ENCODE data around the gene SFMBT1. TPM values are rescaled to one million over a fixed set of nuclear protein-coding genes. Genes with fewer than 3 reads are reported as not detected.

Gene SFMBT1
- total and polyA plus RNA-seq, 2 donors from 2014 or later: 3.4 to 16.0 TPM

DNA sequence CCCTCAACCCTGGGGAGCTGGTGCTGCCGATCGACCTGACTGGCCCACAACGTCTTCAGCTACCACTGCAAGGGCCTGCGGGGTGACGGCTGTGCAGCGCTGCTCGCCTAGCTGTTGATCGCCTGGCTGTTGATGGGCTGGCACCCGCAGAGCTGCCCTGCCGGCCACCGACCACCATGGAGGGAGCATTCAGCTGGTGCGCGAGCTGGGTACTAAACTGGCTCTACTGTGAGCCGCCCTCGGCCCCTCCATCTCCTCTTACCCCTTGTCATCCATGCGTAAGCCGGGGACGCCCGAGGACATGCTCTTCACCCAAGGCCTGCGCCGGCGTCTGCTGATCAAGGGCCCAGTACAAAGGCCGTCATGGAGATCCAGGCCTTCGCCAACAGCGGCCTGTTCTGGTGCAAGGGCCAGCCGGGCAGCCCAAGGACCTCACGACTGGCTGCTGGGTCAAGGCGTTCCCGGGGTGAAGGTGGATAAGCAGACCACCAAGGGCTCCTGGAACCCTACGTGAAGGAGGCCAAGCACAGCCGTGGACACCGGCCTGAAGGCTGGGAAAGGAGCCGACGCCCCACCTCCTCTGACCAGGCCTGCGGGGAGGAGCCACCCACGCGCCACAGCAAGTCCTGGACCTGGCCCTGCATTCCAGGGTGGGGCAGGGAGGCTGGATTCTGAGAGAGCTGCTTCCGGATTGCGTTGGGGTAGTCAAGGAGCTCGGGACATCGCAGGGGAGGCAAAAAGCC lies 46.9 kb downstream of the SFMBT1 start:
- no peak for FAIRE-seq
- intact Hi-C loops (cut with DNase I): no loop called here
- no peaks in the 10 kb centered on the region for H3K36me3 ChIP-seq (ENCODE audit: control insufficient read depth in 2 of 3, insufficient read depth in 3 of 3, low read length in 3 of 3)
- no peak for DNase-seq
- no peaks in the 10 kb centered on the region for H3K27me3 ChIP-seq (ENCODE audit: control insufficient read depth, insufficient read depth, low read length)
- no peaks in the 10 kb centered on the region for H3K9me3 ChIP-seq (ENCODE audit: control insufficient read depth in 2 of 3, insufficient read depth in 1 of 3, low read length in 3 of 3)
- no peak overlapping the region for H3K4me3 ChIP-seq (ENCODE audit: low read length in 3 of 3)
- TF ChIP-seq, protein P1, sequence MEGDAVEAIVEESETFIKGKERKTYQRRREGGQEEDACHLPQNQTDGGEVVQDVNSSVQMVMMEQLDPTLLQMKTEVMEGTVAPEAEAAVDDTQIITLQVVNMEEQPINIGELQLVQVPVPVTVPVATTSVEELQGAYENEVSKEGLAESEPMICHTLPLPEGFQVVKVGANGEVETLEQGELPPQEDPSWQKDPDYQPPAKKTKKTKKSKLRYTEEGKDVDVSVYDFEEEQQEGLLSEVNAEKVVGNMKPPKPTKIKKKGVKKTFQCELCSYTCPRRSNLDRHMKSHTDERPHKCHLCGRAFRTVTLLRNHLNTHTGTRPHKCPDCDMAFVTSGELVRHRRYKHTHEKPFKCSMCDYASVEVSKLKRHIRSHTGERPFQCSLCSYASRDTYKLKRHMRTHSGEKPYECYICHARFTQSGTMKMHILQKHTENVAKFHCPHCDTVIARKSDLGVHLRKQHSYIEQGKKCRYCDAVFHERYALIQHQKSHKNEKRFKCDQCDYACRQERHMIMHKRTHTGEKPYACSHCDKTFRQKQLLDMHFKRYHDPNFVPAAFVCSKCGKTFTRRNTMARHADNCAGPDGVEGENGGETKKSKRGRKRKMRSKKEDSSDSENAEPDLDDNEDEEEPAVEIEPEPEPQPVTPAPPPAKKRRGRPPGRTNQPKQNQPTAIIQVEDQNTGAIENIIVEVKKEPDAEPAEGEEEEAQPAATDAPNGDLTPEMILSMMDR (IDR thresholded peaks at IDR 0.05; ENCODE audit: borderline replicate concordance, extremely low read depth, insufficient read depth): no peak
- H3K9ac ChIP-seq (ENCODE audit: low read length in 3 of 3): no peak overlapping the region
- no peak overlapping the region for H3K27ac ChIP-seq (ENCODE audit: low read depth in 2 of 2, low read length in 2 of 2)
- no peaks in the 10 kb centered on the region for H3K4me1 ChIP-seq (ENCODE audit: control insufficient read depth in 2 of 3, insufficient read depth in 2 of 3, low read depth in 1 of 3, low read length in 3 of 3)

DNA sequence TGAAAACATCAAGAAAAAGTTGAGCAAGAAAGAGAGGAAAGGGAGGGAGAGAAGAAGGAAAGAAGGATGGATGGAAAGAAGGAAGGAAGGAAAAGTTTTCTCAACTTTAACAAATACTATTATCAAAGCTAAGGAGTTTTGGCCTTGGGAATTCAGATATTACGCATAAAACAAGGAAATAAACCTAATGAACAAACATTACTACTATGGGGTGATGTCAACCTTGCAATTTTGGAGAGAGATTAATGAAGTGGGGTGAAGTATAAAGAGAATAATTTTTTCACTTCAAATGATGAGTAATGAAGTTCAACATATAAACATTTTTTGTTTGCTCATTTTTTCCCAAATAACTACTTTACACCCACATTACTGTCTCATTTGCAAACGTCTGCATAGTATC lies 55.2 kb downstream of the SFMBT1 start:
- FAIRE-seq (no peak), DNase-seq (no peak)
- intact Hi-C loops (cut with DNase I): no loop called here
- no peaks in the 10 kb centered on the region for H3K27me3 ChIP-seq (ENCODE audit: control insufficient read depth, insufficient read depth, low read length)
- no peaks in the 10 kb centered on the region for H3K4me1 ChIP-seq (ENCODE audit: control insufficient read depth in 2 of 3, insufficient read depth in 2 of 3, low read depth in 1 of 3, low read length in 3 of 3)
- TF ChIP-seq, protein P1 (IDR thresholded peaks at IDR 0.05; ENCODE audit: borderline replicate concordance, extremely low read depth, insufficient read depth): no peak
- H3K27ac ChIP-seq (ENCODE audit: low read depth in 2 of 2, low read length in 2 of 2): no peak overlapping the region
- no peaks in the 10 kb centered on the region for H3K36me3 ChIP-seq (ENCODE audit: control insufficient read depth in 2 of 3, insufficient read depth in 3 of 3, low read length in 3 of 3)
- H3K9me3 ChIP-seq (ENCODE audit: control insufficient read depth in 2 of 3, insufficient read depth in 1 of 3, low read length in 3 of 3): no peaks in the 10 kb centered on the region
- H3K9ac ChIP-seq (ENCODE audit: low read length in 3 of 3): no peak overlapping the region
- H3K4me3 ChIP-seq (ENCODE audit: low read length in 3 of 3): no peak overlapping the region

- no peak for FAIRE-seq
Observed at GRCh38 chr3:52986938-52987337, 58.9 kb downstream of the SFMBT1 start.

More at GRCh38 chr3:52986938-52987337, 58.9 kb downstream of the SFMBT1 start:
- Histone ChIP-seq H3K27me3 (ENCODE audit: control insufficient read depth, insufficient read depth, low read length) (no peaks in the 10 kb centered on the region), H3K27ac (ENCODE audit: low read depth in 2 of 2, low read length in 2 of 2) (no peak overlapping the region), H3K4me3 (ENCODE audit: low read length in 3 of 3) (no peak overlapping the region), H3K4me1 (ENCODE audit: control insufficient read depth in 2 of 3, insufficient read depth in 2 of 3, low read depth in 1 of 3, low read length in 3 of 3) (no peaks in the 10 kb centered on the region), H3K9ac (ENCODE audit: low read length in 3 of 3) (no peak overlapping the region), H3K9me3 (ENCODE audit: control insufficient read depth in 2 of 3, insufficient read depth in 1 of 3, low read length in 3 of 3) (no peaks in the 10 kb centered on the region), H3K36me3 (ENCODE audit: control insufficient read depth in 2 of 3, insufficient read depth in 3 of 3, low read length in 3 of 3) (no peaks in the 10 kb centered on the region)
- no peak for DNase-seq
- intact Hi-C loops (cut with DNase I): no loop called here
- TF ChIP-seq, protein P1 (IDR thresholded peaks at IDR 0.05; ENCODE audit: borderline replicate concordance, extremely low read depth, insufficient read depth): no peak
